Measurements from ENCODE around the gene LPP. TPM values are rescaled to one million over a fixed set of nuclear protein-coding genes. Genes with fewer than 3 reads are reported as not detected.

LPP gene
- total RNA-seq, 1 experiment from 2014 or later, result 264 TPM

GRCh38 chr3:188239035-188239434 is 85.1 kb downstream of the LPP start:
- Mint-ChIP-seq H3K36me3 (ENCODE audit: insufficient read depth, unreplicated experiment) (no peaks in the 10 kb centered on the region), H3K27ac (ENCODE audit: unreplicated experiment) (no peak overlapping the region), H3K4me3 (ENCODE audit: low read depth, unreplicated experiment) (no peak overlapping the region), H3K4me1 (ENCODE audit: low read depth, unreplicated experiment) (peaks cover 58% of the 10 kb centered on the region), H3K9me3 (ENCODE audit: low read depth, unreplicated experiment) (no peaks in the 10 kb centered on the region), H3K27me3 (ENCODE audit: unreplicated experiment) (no peaks in the 10 kb centered on the region)
- no peak for TF ChIP-seq CTCF (IDR thresholded peaks at IDR 0.05; ENCODE audit: unreplicated experiment)
- CTCF ChIA-PET, result no interaction called here
- no peak for DNase-seq
- no TSS peak for BruUV-seq (replicated peaks)
- intact Hi-C loops (cut with micrococcal nuclease; ENCODE audit: unreplicated experiment), result no loop called here

- CTCF ChIA-PET, result no interaction called here
- Mint-ChIP-seq H3K4me3 (ENCODE audit: low read depth, unreplicated experiment) (no peak overlapping the region), H3K4me1 (ENCODE audit: low read depth, unreplicated experiment) (peaks cover 58% of the 10 kb centered on the region), H3K27me3 (ENCODE audit: unreplicated experiment) (no peaks in the 10 kb centered on the region), H3K27ac (ENCODE audit: unreplicated experiment) (no peak overlapping the region), H3K36me3 (ENCODE audit: insufficient read depth, unreplicated experiment) (peaks cover 5% of the 10 kb centered on the region), H3K9me3 (ENCODE audit: low read depth, unreplicated experiment) (no peaks in the 10 kb centered on the region)
- intact Hi-C loops (cut with micrococcal nuclease; ENCODE audit: unreplicated experiment), result no loop called here
- DNase-seq, result no peak
- no peak for TF ChIP-seq CTCF (IDR thresholded peaks at IDR 0.05; ENCODE audit: unreplicated experiment)
- no TSS peak for BruUV-seq (replicated peaks)
Measured at GRCh38 chr3:188239577-188239976, 85.6 kb downstream of the LPP start.

GRCh38 chr3:188240189-188240981 is 86.4 kb downstream of the LPP start:
- BruUV-seq (replicated peaks), result no TSS peak
- Mint-ChIP-seq H3K4me1 (ENCODE audit: low read depth, unreplicated experiment) (peaks cover 58% of the 10 kb centered on the region), H3K9me3 (ENCODE audit: low read depth, unreplicated experiment) (no peaks in the 10 kb centered on the region), H3K36me3 (ENCODE audit: insufficient read depth, unreplicated experiment) (peaks cover 9% of the 10 kb centered on the region), H3K27ac (ENCODE audit: unreplicated experiment) (no peak overlapping the region), H3K4me3 (ENCODE audit: low read depth, unreplicated experiment) (no peak overlapping the region), H3K27me3 (ENCODE audit: unreplicated experiment) (no peaks in the 10 kb centered on the region)
- TF ChIP-seq CTCF (IDR thresholded peaks at IDR 0.05; ENCODE audit: unreplicated experiment), result no peak
- CTCF ChIA-PET, result no interaction called here
- DNase-seq, result no peak
- intact Hi-C loops (cut with micrococcal nuclease; ENCODE audit: unreplicated experiment), result no loop called here

- no peak for DNase-seq
- no TSS peak for BruUV-seq (replicated peaks)
Measured at GRCh38 chr3:188241072-188241471, 87.1 kb downstream of the LPP start.

More at GRCh38 chr3:188241072-188241471, 87.1 kb downstream of the LPP start:
- Mint-ChIP-seq H3K27ac (ENCODE audit: unreplicated experiment) (no peak overlapping the region), H3K9me3 (ENCODE audit: low read depth, unreplicated experiment) (no peaks in the 10 kb centered on the region), H3K4me1 (ENCODE audit: low read depth, unreplicated experiment) (peaks cover 63% of the 10 kb centered on the region), H3K27me3 (ENCODE audit: unreplicated experiment) (no peaks in the 10 kb centered on the region), H3K36me3 (ENCODE audit: insufficient read depth, unreplicated experiment) (peaks cover 16% of the 10 kb centered on the region), H3K4me3 (ENCODE audit: low read depth, unreplicated experiment) (no peak overlapping the region)
- TF ChIP-seq CTCF (IDR thresholded peaks at IDR 0.05; ENCODE audit: unreplicated experiment), result no peak
- CTCF ChIA-PET, result no interaction called here
- intact Hi-C loops (cut with micrococcal nuclease; ENCODE audit: unreplicated experiment), result no loop called here
